Hepatocyte (in vitro differentiated cells): Measurements from ENCODE around the gene ASPM.

Experiments used
- EZH2 ChIP-seq: fragments of 200-600 bp; sonication (generic); IDR thresholded peaks from 2 replicates; pipeline ENCODE4 v1.6.1; 2016; ENCODE audit warnings: antibody characterized with exemption, mild to moderate bottlenecking, borderline replicate concordance
- TF ChIP-seq, protein P1 (sequence below): fragments of 200-600 bp; sonication (generic); IDR thresholded peaks from 2 replicates; pipeline ENCODE4 v1.5.1; 2016; ENCODE audit warnings: antibody characterized with exemption, mild to moderate bottlenecking; ENCODE audit not compliant: poor library complexity

DNA sequence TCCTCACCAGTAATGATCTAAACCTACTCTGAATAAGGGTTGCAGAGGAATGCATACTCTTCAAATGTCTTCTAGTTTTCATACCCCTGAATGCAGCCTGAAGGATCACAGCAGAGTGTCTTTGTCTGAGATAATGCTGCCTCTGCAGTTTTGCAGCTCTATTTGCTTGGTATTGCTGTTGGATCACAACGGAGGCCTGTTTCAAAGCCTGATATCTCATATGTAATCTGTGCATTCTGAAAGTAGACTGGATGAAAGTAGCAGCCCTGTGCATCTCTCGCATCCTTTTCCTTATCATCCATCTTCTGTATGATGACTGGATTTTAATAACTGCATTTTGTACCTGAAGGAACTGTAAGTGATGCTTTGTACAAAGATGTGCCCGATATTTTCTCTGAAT lies 44.5 kb downstream of the ASPM start:
- TF ChIP-seq, protein P1, sequence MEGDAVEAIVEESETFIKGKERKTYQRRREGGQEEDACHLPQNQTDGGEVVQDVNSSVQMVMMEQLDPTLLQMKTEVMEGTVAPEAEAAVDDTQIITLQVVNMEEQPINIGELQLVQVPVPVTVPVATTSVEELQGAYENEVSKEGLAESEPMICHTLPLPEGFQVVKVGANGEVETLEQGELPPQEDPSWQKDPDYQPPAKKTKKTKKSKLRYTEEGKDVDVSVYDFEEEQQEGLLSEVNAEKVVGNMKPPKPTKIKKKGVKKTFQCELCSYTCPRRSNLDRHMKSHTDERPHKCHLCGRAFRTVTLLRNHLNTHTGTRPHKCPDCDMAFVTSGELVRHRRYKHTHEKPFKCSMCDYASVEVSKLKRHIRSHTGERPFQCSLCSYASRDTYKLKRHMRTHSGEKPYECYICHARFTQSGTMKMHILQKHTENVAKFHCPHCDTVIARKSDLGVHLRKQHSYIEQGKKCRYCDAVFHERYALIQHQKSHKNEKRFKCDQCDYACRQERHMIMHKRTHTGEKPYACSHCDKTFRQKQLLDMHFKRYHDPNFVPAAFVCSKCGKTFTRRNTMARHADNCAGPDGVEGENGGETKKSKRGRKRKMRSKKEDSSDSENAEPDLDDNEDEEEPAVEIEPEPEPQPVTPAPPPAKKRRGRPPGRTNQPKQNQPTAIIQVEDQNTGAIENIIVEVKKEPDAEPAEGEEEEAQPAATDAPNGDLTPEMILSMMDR = no peak
- no peak for TF ChIP-seq EZH2
